KOPT-K1 (cell line): ENCODE results near the gene FGF1.

Experiments used
- H3K27ac ChIP-seq: fragments of 200-600 bp; sonication (generic); 2 replicates; pipeline ENCODE4 v1.5.1; 2016; ENCODE audit warnings: antibody characterized with exemption, mild to moderate bottlenecking, low read depth, low read length; ENCODE audit not compliant: poor library complexity, severe bottlenecking
- H3K36me3 ChIP-seq: fragments of 200-600 bp; sonication (generic); 2 replicates; pipeline ENCODE4 v1.5.1; 2017; ENCODE audit warnings: antibody characterized with exemption, mild to moderate bottlenecking, low read length, moderate library complexity; ENCODE audit not compliant: insufficient read depth
- H3K9me3 ChIP-seq: fragments of 200-600 bp; sonication (generic); 2 replicates; pipeline ENCODE4 v1.5.1; 2017; ENCODE audit warnings: antibody characterized with exemption, low read length, mild to moderate bottlenecking; ENCODE audit not compliant: insufficient read depth, poor library complexity, severe bottlenecking

Gene FGF1

DNA sequence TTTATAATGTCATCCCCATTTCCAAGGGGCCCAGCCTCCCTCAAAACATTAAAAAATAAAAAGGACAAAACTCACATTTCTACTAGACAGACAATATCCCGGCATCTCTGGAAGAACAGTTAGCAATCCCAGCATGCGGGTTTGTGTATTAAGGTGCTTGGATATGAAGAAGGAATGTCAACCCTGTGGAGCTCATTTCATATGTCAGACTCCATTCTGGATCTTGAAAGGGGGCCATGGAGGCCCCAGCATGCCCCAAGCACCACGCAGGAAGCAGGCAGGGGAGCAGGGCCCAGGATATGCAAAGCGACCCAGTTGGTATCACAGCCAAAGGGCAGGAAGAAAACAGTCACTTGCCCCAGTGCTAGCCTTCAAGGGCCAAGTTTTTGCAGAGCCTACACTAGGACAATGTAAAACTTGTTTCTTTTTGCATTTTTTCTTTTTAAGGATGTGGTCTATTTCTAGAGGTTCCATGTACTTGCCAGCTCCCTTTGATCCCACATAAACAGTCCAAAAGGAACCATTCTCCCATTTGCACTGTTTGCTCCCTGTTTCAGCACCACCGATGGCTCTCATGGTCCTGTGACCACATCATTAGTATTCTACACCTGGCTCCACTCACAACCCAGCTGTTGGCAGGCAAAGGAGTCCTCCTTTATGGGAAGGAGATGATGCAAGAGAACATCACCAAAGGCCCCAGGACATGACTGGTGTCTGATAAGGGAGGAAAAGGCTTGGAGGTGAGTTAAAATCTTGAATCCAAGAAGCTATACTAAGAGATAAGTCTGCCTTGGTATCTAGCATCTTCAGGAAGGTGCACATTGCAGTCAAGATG, 58.3 kb downstream of the FGF1 start:
- Histone ChIP-seq H3K9me3 (no peaks in the 10 kb centered on the region), H3K27ac (no peak overlapping the region), H3K36me3 (no peaks in the 10 kb centered on the region)

GRCh38 chr5:142626786-142627185, 59.1 kb downstream of the FGF1 start:
- no peaks in the 10 kb centered on the region for H3K9me3 ChIP-seq
- no peak overlapping the region for H3K27ac ChIP-seq
- no peaks in the 10 kb centered on the region for H3K36me3 ChIP-seq

GRCh38 chr5:142626099-142626498, 59.8 kb downstream of the FGF1 start:
- Histone ChIP-seq H3K27ac (no peak overlapping the region), H3K9me3 (no peaks in the 10 kb centered on the region), H3K36me3 (no peaks in the 10 kb centered on the region)

- Histone ChIP-seq H3K9me3 (no peaks in the 10 kb centered on the region), H3K27ac (no peak overlapping the region), H3K36me3 (no peaks in the 10 kb centered on the region)
Observed at GRCh38 chr5:142621227-142621626, 64.7 kb downstream of the FGF1 start.

DNA sequence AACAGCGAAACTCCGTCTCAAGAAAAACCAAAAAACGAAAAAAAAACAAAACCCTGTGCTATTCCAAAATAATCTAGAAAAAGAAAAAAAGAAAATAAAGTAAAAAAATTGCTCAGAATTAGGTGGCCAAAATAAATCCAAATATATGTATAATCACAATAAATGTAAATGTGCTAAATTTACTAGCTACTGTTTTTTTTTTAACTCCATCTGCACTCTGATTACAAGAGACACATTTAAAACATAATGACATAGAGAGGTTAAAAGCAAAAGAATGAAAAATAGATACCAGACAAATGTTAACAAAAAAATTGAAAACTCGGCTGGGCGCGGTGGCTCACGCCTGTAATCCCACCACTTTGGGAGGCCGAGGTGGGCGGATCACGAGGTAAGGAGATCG, 66.1 kb downstream of the FGF1 start:
- no peaks in the 10 kb centered on the region for H3K36me3 ChIP-seq
- no peak overlapping the region for H3K27ac ChIP-seq
- H3K9me3 ChIP-seq: no peaks in the 10 kb centered on the region

DNA sequence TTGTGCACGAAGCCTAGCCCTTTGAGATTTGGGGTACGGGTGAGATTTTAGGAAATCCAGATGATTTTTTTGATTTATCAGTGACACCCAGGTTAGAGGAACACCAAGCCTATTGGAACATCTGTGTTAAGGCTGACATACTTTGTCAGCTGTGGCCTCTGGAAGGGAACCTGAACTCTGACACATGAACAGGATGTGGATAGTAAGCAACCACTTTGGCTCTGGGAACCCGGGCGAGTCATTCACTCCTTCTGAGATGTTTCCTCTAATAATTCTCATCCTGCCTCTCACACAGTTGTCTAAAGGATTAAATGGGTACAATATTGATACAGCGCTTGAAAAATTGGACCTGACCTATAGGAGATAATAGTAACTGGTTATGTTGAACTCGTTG, 67.8 kb downstream of the FGF1 start:
- no peak overlapping the region for H3K27ac ChIP-seq
- H3K9me3 ChIP-seq: no peaks in the 10 kb centered on the region
- H3K36me3 ChIP-seq: no peaks in the 10 kb centered on the region

- no peak overlapping the region for H3K27ac ChIP-seq
- no peaks in the 10 kb centered on the region for H3K36me3 ChIP-seq
- no peaks in the 10 kb centered on the region for H3K9me3 ChIP-seq
Observed at GRCh38 chr5:142617416-142618129, 68.3 kb downstream of the FGF1 start.

- Histone ChIP-seq H3K27ac (no peak overlapping the region), H3K9me3 (no peaks in the 10 kb centered on the region), H3K36me3 (no peaks in the 10 kb centered on the region)
Observed at GRCh38 chr5:142615948-142616347, 69.9 kb downstream of the FGF1 start.

DNA sequence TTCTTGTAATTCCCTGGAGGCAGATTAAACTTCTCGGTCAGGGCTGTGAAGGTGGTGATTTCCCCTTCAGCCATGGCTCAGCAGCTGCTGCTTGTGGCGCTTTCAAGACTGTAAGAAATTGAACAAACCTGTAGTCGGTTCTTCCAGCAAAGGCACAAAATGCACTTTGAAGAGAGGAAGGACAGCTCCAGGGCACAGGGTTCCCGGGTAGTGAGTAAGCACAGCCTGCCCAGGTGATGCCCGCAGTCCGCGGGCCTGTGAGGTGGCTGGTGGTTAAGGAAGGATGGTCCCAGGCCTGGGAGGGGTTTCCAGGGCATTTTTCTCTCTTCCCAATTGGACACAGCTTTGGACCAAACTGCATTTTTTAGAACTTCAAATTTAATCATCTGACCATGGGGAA, 71.8 kb downstream of the FGF1 start:
- Histone ChIP-seq H3K9me3 (no peaks in the 10 kb centered on the region), H3K36me3 (no peaks in the 10 kb centered on the region), H3K27ac (no peak overlapping the region)

GRCh38 chr5:142613271-142613671, 72.6 kb downstream of the FGF1 start:
- H3K9me3 ChIP-seq: no peaks in the 10 kb centered on the region
- H3K27ac ChIP-seq: no peak overlapping the region
- H3K36me3 ChIP-seq: no peaks in the 10 kb centered on the region

- H3K36me3 ChIP-seq: no peaks in the 10 kb centered on the region
- no peak overlapping the region for H3K27ac ChIP-seq
- no peaks in the 10 kb centered on the region for H3K9me3 ChIP-seq
Observed at GRCh38 chr5:142612494-142613270, 73.2 kb downstream of the FGF1 start.

DNA sequence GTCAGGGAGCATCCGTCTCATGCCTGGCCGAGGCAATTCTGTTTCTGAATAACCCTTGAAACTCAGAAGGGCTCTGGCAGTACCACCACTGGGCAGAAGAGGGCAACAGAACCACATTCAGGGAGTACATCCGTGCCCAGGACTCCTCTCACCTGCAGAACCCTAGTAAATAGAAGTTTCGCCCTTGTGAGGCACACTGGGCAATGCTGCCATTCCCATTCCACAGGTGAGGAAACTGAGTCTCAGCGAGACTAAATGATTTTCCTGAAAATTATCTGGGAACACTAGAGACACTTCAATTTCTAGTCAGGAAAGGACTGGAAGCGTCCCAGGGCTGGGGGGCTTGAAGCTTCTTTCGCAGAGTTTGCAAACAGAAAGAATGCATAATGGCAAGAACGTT, 74.7 kb downstream of the FGF1 start:
- no peak overlapping the region for H3K27ac ChIP-seq
- H3K9me3 ChIP-seq: no peaks in the 10 kb centered on the region
- no peaks in the 10 kb centered on the region for H3K36me3 ChIP-seq

GRCh38 chr5:142610176-142611001, 75.5 kb downstream of the FGF1 start:
- no peaks in the 10 kb centered on the region for H3K36me3 ChIP-seq
- no peak overlapping the region for H3K27ac ChIP-seq
- no peaks in the 10 kb centered on the region for H3K9me3 ChIP-seq

GRCh38 chr5:142609142-142609541, 76.7 kb downstream of the FGF1 start:
- H3K36me3 ChIP-seq: no peaks in the 10 kb centered on the region
- no peaks in the 10 kb centered on the region for H3K9me3 ChIP-seq
- H3K27ac ChIP-seq: no peak overlapping the region
